Suppressor macrophage (primary cell): Measurements from ENCODE around the gene POFUT1.

Source experiments
- DNase-seq, 4 experiments: peaks; one replicate each; pipeline ENCODE4 v3.0.0-alpha.2; 2020 to 2022

Gene POFUT1

DNA sequence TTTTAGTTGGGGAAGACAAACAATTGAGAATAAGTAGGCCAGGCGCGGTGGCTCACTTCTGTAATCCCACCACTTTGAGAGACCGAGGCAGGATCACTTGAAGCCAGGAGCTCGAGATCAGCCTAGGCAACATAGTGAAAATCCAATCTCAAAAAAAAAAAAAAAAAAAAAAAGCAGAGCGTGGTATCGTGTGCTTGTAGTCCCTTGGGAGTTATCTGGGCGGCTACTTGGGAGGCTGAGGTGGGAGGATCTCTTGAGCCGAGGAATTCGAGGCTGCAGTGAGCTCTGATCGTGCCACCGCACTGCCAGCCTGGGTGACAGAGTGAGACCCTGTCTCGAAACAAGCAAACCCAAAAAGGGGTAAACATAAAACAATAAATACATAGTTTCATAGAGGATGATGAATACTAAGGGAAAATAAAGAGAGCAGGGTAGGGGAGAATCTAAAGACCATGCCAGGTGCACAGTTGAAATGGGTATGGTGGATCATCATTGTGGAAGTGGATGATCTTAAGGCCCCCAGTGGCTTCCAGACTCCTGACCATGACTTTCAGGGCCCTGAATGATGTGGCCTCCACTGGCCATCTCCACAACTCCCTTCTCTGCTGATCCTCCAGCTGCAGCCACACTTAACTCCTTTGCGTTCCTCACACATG lies 947 bp downstream of the POFUT1 start:
- DNase-seq = no peak

DNA sequence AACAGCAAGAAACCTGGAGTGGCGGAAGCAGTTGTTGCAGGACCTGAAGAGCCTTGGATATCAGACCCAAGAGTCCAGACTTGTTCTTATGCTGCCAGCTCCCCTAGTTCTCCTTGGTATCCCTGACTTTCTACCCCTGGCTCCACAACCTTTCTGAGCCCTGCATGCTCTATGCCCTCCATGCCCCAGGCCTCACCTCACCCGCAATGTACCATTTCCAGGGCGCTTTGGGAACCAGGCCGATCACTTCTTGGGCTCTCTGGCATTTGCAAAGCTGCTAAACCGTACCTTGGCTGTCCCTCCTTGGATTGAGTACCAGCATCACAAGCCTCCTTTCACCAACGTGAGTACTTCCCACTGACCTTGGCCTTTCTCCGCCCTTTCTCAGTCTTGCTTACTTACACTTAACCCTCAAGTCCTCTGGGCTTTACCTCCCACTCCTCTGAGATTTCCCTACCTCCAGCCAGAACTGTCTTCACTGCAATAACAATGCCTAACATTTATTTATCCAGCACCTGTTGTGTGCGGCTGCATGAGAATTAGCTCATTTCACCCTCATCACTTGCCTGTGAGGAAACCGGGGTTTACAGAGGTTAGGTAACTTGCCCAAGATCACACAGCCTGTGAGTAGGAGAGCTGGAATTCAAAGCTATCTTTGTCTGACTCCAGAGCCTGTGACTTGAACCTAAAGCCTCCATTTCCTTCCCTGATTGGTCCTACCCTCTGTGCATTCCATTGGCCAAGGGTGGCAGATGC lies 2.3 kb downstream of the POFUT1 start:
- DNase-seq = no peak

DNA sequence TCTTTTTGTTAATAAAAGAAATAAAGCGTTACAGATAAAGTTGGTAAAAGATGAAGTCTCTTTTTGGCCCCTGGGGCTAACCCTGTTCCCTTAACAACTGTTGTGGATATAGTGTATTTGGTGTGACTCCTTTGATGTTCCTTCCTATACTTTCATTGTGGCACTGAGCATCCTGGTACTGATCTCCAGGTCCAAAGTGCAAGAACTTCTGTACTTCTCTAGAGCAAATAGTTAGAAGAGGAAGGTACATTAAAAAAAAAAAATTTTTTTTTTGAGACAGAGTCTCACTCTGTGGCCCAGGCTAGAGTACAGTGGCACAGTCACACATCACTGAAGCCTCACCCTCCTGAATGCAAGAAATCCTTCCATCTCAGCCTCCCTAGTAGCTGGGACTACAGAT lies 6.2 kb downstream of the POFUT1 start:
- DNase-seq = no peak

DNA sequence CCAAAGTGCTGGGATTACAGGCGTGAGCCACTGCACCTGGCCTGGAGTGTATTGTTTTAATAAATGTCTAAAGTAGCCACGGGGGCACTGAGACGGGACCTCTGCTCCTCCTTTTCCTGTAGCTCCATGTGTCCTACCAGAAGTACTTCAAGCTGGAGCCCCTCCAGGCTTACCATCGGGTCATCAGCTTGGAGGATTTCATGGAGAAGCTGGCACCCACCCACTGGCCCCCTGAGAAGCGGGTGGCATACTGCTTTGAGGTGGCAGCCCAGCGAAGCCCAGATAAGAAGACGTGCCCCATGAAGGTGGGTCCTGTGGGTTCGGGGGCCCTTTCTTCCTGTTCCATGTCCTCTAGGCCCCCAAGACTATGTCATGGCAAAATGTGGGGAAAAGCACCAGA lies 7.5 kb downstream of the POFUT1 start:
- no peak for DNase-seq

DNA sequence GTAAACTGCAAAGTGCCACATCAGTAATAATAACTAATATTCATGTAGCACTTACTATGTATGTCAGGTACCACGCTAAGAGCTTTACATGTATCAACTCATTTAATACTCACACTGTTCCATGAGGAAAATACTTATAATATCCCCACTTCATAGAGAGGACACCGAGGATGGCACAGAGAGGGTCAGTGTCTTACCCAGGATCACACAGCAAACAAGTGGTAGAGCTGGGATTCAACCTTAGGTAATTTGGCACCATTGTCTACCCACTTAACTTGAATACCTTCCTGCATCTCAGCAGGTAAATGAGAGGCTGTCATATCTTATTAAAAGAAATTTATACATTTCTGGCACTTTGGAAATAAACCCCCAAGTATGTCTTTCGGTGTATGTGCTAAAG lies 8.0 kb downstream of the POFUT1 start:
- DNase-seq = no peak

DNA sequence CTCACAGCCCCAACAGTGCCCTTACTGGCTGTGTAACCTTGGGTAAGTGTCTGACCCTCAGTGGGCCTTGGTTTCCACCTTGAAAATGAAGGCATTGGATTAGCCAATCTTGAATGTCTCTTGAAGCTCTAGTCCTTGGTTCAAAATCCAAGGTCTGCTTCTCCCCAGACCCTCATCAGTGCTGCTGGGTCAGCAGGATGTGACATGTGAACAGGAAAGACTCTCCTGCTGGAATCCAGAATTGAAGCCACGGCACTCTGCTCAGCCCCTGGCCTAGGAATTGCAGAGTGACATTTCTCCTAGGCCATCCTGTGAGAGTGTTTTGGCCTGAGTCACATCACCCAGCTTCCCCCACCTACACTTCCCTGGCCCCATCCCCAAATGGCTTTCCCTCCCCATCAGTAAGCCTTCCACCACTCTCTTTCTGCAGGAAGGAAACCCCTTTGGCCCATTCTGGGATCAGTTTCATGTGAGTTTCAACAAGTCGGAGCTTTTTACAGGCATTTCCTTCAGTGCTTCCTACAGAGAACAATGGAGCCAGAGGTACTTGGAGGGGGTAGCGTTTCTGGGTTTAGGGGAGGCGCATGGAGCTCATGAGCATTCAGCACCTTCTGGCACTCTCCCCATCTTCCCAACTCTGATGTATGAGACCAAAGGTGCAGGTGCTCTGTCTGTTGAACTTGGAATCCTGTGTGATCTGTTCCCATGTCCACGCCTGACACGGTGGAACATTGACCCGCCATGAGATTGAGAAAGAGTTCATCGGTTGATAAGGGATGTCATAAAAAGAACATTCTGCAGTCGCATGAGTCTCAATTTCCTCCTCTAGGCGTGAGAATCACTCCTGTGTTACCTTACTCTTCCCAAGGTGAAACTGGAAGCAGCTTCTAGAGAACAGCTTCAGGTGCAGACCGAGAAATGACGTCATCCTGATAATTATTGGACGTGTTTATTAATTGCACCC lies 8.8 kb downstream of the POFUT1 start:
- DNase-seq = no peak

DNA sequence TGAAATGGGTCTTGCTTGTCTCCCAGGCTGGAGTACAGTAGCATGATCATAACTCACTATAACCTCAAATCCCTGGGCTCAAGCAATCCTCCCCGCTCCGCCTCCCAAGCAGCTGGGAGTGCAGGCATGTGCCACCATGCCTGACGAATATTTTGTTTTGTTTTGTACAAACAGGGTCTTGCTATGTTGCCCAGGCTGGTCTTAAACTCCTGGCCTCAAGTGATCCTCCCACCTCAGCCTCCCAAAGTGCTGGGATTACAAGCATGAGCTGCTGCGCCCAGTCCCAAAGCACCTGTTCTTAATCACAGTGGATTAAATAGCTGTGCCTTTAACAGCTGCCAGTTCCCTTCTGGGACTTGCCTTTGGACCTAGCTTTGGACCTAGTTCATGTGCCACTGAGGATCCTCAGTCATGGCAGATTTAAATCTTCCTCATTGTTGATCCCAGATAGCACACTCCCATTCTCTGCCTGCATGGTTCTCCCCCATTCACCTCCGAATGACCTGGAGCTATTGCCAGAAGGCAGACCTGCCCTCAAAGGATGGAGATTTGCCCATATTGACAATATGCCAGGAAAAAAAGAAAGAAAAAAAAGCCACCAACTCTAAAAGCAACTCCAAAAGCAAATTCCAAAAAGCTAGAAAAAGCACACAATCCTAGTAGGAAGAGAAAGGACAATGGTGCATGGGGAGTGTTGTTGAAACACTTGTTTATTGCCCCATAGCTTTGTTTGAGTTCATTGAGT lies 10.6 kb downstream of the POFUT1 start:
- no peak for DNase-seq

DNA sequence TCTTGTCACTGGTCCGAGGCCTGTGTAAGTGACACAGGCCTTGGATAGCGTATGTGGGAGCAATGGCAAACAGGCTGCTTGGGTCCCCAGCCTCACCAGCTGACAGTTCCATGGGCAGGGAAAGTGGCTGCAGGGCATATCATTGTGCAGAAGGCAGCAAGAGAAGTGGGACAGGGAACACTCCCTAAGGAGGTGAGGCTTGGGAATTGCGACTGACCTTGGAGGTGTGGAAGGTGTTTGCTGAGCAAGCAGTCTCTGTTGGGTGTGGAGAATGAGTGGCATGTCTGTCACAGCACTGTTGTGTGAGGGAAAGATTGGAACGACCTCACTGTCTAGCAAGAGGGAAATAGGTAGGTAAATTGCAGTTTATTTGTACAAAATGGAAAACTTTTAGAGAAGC lies 16.8 kb downstream of the POFUT1 start:
- no peak for DNase-seq

DNA sequence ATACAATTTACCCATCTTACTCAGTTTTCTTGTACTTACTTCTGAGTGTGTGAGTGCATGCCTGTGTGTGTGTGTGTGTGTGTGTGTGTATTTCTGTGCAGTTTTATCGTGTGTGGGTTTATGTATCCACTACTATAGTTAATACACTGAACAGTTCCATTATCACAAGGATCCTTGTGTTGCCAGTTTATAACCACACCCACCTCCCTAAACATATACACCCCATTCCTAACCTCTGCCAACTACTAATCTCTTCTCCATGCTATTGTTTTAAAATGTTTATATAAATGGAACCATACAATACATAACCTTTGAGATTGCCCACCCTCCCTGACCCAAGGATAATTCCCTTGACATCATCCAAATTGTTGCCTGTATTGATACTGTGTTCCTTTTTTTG lies 18.7 kb downstream of the POFUT1 start:
- no peak for DNase-seq

DNA sequence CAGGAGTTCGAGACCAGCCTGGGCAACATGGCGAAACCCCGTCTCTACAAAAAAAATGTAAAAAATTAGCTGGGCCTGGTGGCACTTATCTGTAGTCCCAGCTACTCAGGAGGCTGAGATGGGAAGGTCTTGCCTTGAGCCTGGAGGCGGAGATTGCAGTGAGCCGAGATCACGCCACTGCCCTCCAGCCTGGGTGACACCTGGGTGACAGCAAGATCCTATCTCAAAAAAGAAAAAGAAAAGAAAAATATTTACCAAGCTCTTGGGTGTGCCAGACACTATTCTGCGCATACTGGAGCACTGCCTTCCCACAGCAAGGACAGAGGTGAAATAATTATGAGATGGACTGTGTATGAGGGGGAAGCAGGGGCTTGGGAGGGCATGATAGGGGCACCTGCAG lies 19.6 kb downstream of the POFUT1 start:
- DNase-seq = no peak

DNA sequence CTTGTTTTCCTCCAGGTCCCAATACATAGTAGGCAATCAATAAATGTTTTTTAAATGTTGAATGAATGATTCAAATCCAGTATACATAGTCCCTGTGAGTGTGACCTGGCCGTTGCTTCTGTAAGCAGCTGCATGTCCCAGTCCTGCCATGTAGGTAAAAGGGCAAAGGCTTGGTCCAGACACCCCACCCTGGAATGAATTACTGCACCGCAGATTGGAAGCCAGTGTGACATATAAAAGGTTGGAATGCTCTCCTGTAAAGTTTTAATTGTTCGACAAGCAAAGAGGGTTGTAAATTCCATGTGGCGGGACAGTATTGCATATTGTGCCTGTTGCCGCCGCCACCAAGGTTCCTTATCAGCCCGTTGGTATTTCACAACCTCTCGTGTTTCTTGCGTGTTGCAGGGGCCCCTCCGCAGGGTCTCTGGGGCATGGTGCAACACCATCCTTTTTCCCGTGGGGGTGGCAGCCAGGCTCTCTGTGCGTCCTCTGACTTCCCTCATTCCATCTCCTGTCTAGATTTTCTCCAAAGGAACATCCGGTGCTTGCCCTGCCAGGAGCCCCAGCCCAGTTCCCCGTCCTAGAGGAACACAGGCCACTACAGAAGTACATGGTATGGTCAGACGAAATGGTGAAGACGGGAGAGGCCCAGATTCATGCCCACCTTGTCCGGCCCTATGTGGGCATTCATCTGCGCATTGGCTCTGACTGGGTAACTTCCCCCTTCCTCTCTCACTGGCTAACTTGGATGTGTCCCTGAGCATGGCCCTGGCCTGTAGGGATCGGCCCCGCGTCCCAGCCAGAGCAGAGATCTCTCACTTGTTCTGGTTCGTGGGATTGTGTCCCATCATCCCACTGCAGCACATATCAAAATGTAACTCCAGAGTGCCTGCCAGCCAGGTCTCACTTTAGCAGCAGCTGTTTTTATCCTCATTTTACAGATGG lies 20.3 kb downstream of the POFUT1 start:
- peak; percentile 19 to 70 (median 46) for DNase-seq

DNA sequence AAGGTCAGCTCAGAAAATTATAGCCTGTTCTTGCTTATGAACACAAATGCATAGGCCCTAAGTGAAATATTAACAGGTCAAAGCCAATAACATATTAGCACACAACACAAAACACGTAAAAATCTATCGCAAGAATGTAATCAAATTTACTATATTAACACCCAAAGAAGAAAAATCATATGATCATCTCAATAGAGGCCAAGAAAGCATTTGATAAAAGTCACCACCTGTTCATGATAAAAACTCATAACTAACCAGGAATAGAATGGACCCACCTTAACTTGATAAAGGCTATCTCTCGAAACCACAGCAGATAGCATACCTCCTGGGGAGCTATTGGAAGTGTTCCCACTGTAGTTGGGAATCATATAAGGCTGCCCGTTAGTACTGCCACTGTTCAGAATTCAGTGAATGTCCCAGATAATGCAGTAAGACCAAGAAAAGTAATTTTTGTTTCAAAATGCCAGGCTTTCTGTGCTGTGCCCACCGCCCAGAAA lies 21.6 kb downstream of the POFUT1 start:
- no peak for DNase-seq

DNA sequence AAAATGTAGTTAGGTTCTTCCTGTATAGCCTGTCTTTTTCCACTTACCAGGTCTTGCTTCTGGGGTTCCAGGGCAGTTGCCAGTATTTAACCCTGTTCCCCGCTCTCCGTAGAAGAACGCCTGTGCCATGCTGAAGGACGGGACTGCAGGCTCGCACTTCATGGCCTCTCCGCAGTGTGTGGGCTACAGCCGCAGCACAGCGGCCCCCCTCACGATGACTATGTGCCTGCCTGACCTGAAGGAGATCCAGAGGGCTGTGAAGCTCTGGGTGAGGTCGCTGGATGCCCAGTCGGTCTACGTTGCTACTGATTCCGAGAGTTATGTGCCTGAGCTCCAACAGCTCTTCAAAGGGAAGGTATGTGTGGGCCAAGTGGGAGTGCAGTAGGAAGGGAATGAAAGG lies 23.0 kb downstream of the POFUT1 start:
- DNase-seq = no peak

DNA sequence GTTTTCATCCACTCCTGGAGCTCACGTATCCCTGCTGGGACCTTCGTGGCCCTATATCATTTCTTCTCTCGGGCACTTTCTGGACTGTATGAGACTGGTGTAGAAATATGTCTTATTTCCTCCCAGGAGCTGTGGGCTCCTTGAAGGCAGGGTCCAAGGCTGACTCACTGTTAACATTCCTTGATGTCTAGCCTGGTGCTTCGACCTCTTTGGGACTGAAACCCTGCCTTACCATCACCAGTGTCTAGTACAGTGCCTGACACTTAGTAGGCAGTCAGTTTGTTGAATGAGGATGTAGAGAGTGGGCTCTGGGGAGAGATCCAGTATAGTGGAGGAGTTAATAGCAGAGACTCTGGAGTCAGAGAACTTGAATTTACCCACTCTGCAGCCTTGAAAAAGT lies 23.6 kb downstream of the POFUT1 start:
- no peak for DNase-seq

DNA sequence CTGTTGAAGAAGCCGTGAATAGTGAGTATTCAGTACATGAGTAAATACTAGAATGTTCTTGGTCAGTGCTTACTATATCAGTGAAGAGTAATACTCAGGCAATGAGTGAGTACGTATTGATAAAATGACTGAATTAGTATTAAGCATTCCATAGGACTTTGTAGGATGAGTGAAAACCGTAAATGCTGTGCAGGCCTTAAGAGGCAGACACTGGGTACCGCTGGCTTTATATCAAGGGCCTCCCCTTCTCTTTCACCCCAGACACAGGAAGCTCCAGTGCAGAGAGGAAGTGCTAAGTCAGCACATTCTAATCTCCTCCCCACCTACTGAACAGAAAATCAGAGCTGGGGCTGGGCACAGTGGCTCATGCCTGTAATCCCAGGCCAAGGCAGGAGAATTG lies 24.2 kb downstream of the POFUT1 start:
- peak; percentile 19 to 72 (median 54) for DNase-seq

DNA sequence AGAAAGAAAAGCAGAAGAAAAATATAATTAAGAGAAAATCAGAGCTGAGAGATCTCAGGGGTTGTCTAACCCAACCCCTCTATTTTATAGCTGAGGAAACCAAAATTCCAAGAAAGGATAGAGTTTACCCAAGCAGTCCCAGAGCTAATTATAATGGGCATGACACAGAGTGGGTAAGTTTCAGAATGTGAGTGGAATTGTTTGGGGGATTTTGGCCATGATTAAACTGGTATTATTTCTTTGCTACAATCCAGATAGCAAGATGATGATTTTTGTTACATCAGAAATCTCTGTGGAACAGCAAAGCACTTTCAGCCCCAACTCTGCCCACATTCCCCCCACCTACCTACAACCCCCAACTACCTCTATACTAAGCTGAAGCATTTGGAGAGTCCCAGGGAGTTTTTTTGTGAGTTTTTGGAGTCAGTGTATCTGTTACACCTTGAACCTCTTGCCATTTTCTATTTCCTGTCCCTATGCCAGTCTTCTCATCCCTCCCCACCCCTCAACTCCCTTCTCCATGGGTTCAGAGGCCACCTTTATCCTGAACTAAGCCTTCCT lies 24.7 kb downstream of the POFUT1 start:
- no peak for DNase-seq

DNA sequence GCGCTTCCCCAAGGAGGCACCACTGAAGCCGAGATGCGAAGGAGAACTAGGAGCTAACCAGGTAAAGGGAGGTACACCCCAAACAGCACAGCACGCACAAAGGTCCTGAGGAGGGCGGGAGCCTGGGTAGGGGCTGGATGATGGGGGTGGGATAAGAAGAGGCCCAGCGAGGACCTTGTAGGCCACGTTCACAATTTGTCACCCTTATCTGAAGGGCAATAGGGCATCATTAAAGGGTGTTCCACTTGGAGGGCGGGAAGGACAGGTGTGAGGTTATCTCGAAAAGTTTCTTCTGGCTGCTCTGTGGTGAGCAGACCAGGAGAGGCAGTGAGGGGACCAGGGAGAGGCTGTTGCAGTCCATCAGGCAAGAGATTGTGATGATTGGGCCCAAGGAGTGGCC lies 25.6 kb downstream of the POFUT1 start:
- DNase-seq = no peak

DNA sequence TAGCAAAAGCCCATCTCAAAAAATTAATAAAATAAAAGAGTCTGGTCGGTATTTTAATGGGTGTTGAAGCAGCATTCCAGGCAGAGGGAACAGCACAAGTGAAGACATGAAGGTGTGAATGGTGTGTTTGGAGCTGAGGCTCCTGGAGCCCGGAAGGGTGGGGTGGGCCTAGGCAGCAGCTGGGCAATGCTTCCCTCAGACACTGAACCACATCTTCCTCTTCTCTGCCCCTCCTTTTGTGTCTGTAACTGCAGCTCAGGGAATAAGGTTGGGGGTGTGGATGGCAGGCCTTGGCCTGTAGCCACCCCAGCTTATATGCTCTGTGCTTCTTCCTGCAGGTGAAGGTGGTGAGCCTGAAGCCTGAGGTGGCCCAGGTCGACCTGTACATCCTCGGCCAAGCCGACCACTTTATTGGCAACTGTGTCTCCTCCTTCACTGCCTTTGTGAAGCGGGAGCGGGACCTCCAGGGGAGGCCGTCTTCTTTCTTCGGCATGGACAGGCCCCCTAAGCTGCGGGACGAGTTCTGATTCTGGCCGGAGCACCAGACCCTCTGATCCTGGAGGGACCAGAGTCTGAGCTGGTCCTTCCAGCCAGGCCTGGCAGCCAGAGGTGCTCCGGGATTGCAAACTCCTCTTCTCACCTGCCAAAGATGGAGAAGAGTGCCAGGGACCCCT lies 26.6 kb downstream of the POFUT1 start:
- peak in 2 of 4 experiments; percentile 23 to 31 for DNase-seq

DNA sequence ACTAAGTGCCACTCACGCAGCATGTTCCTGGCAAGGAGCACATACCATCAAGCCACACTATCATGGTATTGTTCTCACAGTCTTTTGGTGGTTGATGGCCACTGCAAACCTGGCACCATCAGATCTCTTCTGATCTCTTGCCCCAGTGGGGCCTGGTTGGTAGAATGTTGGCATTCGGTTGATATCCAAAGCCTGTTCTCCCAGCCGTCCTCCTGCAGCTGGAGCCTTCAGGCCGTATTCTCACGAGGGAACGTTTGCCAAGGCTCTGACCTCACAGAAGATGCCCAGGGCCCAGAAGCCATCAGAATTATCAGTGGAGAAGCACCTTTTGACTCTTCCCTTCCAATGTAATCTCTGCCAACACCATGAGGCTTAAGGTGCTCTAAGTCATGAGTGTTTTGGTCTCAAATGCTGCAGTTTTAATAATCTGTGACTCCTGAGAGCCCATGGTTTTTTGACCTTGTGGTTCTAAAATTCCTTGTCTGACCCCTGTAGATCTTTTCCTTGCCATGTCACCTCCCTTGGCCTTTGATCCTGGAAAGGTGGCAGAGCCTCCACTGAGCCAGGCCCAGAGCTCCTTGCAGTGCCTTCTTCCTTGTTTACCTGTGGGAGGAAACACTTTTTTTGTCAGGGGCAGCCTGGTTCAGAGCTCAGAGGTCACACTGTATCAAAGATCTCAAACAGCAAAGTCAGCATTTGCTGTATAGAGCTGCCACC lies 27.8 kb downstream of the POFUT1 start:
- DNase-seq = no peak
